ENCODE measurements around the gene SYTL5.

DNA sequence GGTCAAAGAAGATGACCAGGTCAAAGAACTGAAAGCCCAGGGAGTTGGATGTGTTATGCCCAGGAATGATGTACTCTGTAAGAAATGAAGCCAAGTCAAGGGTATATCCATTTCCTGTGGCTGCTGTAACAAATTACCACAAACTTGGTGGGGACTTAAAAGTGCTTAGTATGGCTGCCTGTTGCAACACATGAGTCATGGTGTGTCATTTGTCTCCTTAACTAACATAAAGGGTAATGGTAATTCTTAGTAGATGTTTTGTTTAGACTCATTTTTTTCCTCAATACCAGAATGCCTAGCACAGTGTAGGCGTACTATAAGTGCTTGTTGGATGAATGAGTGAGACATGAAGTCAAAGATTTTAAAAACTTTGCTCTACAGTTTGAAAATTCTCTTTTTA lies 45.7 kb downstream of the SYTL5 start:
- TF ChIP-seq CTCF (conservative IDR thresholded peaks at IDR 0.05; ENCODE audit: low read length) (no peak), EZH2phosphoT487 (IDR thresholded peaks at IDR 0.05; ENCODE audit: borderline replicate concordance) (no peak)

Measured in Loucy (cell line).